ENCODE results near the gene CDX1. TPM values are rescaled to one million over a fixed set of nuclear protein-coding genes. Genes with fewer than 3 reads are reported as not detected.

CDX1 gene
- total RNA-seq, 4 donors from 2014 or later: not detected

GRCh38 chr5:150206779-150207115, 40.2 kb downstream of the CDX1 start:
- Histone ChIP-seq H3K36me3 (no peaks in the 10 kb centered on the region), H3K4me1 (no peaks in the 10 kb centered on the region), H3K27ac (no peak overlapping the region), H3K9me3 (no peaks in the 10 kb centered on the region), H3K27me3 (peaks cover 5% of the 10 kb centered on the region), H3K4me3 (no peak overlapping the region)
- TF ChIP-seq POLR2A (IDR thresholded peaks at IDR 0.05): no peak
- TF ChIP-seq POLR2AphosphoS5 (IDR thresholded peaks at IDR 0.05): no peak
- TF ChIP-seq EP300 (IDR thresholded peaks at IDR 0.05): no peak
- no peak for TF ChIP-seq CTCF (IDR thresholded peaks at IDR 0.05)
- WGBS, 2 donors (ENCODE audit: low coverage in 1 of 2): 84 to 89% methylated on average over 4 to 6 of the region's 6 CpGs
- ATAC-seq: no peak

- Histone ChIP-seq H3K27ac (no peak overlapping the region), H3K4me3 (no peak overlapping the region), H3K4me1 (no peaks in the 10 kb centered on the region), H3K27me3 (peaks cover 5% of the 10 kb centered on the region), H3K36me3 (no peaks in the 10 kb centered on the region), H3K9me3 (no peaks in the 10 kb centered on the region)
- 70 to 71% methylated on average over 7 to 11 of the region's 19 CpGs for WGBS, 2 donors (ENCODE audit: low coverage in 1 of 2)
- ATAC-seq: peak; percentile 32
- TF ChIP-seq POLR2AphosphoS5 (IDR thresholded peaks at IDR 0.05) (no peak), EP300 (IDR thresholded peaks at IDR 0.05) (no peak), CTCF (IDR thresholded peaks at IDR 0.05) (no peak), POLR2A (IDR thresholded peaks at IDR 0.05) (no peak)
These were observed 41.9 kb downstream of the CDX1 start for GRCh38 chr5:150208187-150209098.

GRCh38 chr5:150209099-150209635, 42.6 kb downstream of the CDX1 start:
- H3K4me3 ChIP-seq: no peak overlapping the region
- WGBS, 2 donors (ENCODE audit: low coverage in 1 of 2): 60% methylated on average over 1 of the region's 21 CpGs; no CpG with 5 or more reads in 1 of the 2 donors
- no peaks in the 10 kb centered on the region for H3K9me3 ChIP-seq
- peaks cover 5% of the 10 kb centered on the region for H3K27me3 ChIP-seq
- H3K4me1 ChIP-seq: peaks cover 0 to 2% (median 0%) of the 10 kb centered on the region in 3 donors
- H3K27ac ChIP-seq: no peak overlapping the region
- ATAC-seq: no peak
- no peak for TF ChIP-seq POLR2AphosphoS5 (IDR thresholded peaks at IDR 0.05)
- TF ChIP-seq CTCF (IDR thresholded peaks at IDR 0.05): no peak
- no peak for TF ChIP-seq POLR2A (IDR thresholded peaks at IDR 0.05)
- TF ChIP-seq EP300 (IDR thresholded peaks at IDR 0.05): no peak
- H3K36me3 ChIP-seq: no peaks in the 10 kb centered on the region

- ATAC-seq: no peak
- Histone ChIP-seq H3K9me3 (no peaks in the 10 kb centered on the region), H3K27ac (no peak overlapping the region), H3K27me3 (peaks cover 5% of the 10 kb centered on the region), H3K36me3 (no peaks in the 10 kb centered on the region), H3K4me1 (peaks cover 0 to 12% (median 0%) of the 10 kb centered on the region in 3 donors), H3K4me3 (no peak overlapping the region)
- TF ChIP-seq POLR2AphosphoS5 (IDR thresholded peaks at IDR 0.05): no peak
- no peak for TF ChIP-seq CTCF (IDR thresholded peaks at IDR 0.05)
- no peak for TF ChIP-seq EP300 (IDR thresholded peaks at IDR 0.05)
- no peak for TF ChIP-seq POLR2A (IDR thresholded peaks at IDR 0.05)
- WGBS, 2 donors (ENCODE audit: low coverage in 1 of 2): 50% methylated on average over 2 of the region's 6 CpGs; no CpG with 5 or more reads in 1 of the 2 donors
These were observed 44.1 kb downstream of the CDX1 start for GRCh38 chr5:150210644-150211043.
